GM21367 (cell line): ENCODE results near the gene MAPT.
"Not testable (repeated sequence)": the region's sequence is repeated elsewhere in the genome, so short reads cannot be mapped to it uniquely, and the experiment has no call there.

Experiments used
- ATAC-seq: cut with Tn5 transposase; IDR thresholded peaks from one replicate; pipeline ENCODE4 v1.9.1; 2021; ENCODE audit not compliant: unreplicated experiment

The MAPT gene

DNA sequence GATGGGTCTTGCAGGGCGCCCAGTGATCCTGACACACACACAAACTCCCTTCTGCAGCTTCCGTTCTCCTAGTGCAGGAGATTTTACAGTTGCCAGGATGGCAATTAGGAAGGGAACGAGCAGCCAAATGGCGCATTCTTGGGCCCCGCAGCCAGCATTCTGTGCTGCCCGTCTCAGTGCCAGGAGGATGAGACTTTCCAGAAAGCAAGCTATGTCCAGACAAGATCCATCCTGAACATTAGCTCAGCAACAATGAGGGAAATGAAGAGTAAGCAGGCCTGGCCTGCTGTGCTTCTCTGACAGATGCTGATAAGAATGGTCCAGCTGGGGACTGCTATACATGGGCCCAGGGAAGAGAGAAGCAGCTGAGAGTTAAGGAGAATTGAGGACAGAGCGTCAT lies 33.2 kb upstream of the MAPT start:
- ATAC-seq: no peak

- ATAC-seq: not testable (repeated sequence)
Observed at GRCh38 chr17:45862127-45862526, 32.2 kb upstream of the MAPT start.

GRCh38 chr17:45863857-45864654 lies 30.3 kb upstream of the MAPT start:
- ATAC-seq: no peak

- no peak for ATAC-seq
Observed at GRCh38 chr17:45867171-45867570, 27.2 kb upstream of the MAPT start.

GRCh38 chr17:45867702-45868101 lies 26.7 kb upstream of the MAPT start:
- ATAC-seq: no peak

DNA sequence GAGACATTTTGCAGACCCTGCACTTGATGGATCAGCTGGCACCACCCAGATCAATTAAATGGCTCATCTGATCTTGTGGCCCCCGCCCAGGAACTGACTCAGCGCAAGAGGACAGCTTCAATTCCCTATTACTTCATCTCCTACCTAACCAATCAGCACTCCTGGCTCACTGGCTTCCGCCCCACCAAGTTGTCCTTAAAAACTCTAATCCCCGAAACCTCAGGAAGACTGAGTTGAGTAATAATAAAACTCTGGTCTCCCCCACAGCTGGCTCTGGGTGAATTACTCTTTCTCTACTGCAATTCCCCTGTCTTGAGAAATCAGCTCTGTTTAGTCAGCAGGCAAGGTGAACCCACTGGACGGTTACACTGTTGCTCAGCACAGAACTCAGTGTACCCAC lies 26.1 kb upstream of the MAPT start:
- no peak for ATAC-seq

GRCh38 chr17:45869676-45870341 lies 24.5 kb upstream of the MAPT start:
- no peak for ATAC-seq

- ATAC-seq: no peak
Observed at GRCh38 chr17:45870342-45870974, 23.9 kb upstream of the MAPT start.

- no peak for ATAC-seq
Observed at GRCh38 chr17:45871718-45872117, 22.6 kb upstream of the MAPT start.

DNA sequence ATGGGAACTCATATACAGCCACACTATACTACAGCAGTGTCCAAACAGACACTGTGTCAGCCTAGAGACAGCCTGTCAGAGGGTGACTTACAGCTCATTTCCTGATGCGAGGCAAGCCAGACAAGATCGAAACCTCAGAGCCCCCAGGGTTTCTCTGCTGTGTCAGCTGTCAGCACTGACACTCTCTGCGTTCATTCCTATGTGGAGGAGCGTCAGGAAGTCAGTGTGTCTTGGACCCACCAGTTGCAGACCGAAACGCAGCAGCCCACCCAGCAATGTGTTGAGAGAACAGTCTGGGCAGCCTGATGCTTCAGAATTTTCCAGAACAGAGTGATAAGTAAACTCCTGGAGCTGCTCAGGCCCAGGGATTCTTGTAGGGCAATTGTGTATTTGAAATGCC lies 20.6 kb upstream of the MAPT start:
- no peak for ATAC-seq

DNA sequence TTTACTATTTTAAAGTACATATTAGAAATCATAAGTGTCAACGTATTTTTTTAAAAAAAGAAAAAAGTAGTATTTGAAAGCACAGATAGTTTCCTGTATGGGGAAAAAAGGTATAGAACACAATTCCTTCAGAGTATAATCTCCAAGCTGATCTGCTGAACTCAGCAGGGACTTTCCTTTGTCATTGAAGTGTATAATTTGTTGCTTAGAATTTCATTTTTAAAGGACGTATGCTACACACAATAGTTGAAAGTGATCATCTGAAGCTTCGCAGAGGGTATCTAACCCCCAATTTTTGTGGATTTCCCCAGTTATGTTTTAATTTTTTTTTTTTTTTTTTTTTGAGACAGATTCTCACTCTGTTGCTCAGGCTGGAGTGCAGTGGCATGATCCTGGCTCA lies 20.2 kb upstream of the MAPT start:
- no peak for ATAC-seq

DNA sequence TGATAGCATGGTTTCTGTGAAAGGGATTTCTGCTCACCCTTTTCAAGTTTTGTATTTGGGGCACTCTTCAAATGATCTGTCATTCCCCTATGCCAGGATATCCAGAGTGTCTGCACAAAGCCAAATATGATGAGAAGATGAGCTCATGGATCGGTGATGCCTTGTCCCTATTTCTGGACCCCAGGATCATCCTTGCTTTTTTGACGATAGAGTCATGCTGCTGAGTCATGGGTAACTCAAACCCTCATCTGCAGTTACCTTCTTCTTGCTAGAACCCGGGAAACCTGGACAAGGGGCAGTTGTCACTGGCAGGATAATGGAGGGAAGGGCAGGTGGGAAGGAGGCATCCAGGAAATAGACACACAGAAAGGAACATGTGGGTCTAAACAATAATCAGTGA lies 17.8 kb upstream of the MAPT start:
- no peak for ATAC-seq

- no peak for ATAC-seq
Observed at GRCh38 chr17:45877467-45877866, 16.9 kb upstream of the MAPT start.

DNA sequence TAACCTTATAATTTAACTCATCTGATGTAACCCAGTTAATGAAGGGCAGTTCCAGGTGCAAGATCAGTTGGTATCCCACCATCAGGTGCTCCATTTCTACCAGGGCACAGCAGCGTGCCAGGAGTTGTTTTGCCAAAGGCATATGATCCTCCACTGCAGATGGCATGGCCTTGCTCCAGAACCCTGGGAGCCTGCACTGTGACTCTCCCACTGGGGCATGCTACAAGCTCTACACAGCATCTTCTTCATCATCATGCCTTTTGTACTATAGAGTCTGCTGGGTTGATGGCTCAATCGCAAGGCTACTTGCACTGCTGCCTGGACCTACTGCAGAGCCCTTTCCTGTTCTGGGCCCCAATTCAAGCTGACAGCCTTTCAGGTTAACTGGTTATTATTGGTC lies 11.3 kb upstream of the MAPT start:
- ATAC-seq: no peak

DNA sequence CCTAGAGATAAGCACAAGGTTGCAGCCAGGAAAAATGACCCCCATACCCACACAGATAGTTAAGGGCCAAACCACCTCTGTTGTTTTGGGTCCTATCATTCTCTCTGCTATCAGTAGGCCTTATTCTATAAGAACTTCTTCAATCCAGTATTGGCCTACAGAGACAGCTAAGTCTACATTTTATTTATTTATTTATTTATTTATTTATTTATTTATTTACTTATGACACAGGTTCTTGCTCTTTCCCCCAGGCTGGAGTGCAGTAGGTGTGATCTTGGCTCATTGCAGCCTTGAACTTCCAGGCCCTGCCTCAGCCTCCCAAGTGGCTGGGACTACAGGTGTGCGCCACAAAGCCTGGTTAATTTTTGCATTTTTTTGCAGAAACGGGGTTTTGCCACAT lies 7.5 kb upstream of the MAPT start:
- ATAC-seq: no peak

GRCh38 chr17:45888392-45888791 lies 6.0 kb upstream of the MAPT start:
- ATAC-seq: no peak

DNA sequence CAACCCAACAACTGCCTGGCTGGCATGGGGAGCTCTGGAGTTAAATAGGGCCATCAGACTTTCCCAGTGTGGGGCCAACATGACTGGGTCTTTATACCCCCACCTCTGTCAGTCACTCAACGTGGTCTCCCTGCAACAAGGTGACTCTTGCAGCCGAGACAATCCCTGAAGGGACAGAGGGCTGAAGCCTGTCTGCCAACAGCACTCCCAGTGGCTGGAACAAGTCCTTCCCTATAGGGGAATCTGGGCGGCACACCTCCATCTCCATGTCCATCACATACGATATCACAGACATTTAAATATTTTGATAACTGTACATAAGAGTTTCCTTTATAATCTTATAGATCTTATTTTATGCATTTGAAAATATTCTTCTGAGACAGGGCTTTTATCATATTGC lies 4.8 kb upstream of the MAPT start:
- no peak for ATAC-seq

GRCh38 chr17:45893725-45894021 lies 681 bp upstream of the MAPT start:
- no peak for ATAC-seq

DNA sequence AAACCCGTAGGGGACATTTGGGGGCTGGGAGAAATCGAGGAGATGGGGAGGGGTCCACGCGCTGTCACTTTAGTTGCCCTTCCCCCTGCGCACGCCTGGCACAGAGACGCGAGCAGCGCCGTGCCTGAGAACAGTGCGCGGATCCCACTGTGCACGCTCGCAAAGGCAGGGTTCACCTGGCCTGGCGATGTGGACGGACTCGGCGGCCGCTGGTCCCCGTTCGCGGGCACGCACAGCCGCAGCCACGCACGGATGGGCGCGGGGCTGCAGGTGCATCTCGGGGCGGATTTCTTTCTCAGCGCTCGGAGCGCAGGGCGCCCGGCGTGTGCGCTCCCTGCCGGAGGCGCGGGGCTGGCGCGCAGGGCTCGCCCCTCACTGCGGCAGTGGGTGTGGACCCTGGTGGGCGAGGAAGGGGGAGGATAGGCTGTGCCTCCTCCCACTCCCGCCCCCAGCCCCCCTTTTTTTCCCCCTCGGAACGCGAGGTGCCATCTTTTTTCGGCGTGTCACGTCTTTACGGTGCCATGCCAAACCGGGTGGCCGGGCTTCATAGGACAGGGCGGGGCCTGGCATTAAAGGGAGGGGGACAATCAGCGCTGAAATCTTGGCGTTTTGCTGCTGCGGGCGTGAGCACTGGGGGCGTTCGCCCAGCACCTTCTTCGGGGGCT lies 1.1 kb downstream of the MAPT start:
- ATAC-seq: no peak

DNA sequence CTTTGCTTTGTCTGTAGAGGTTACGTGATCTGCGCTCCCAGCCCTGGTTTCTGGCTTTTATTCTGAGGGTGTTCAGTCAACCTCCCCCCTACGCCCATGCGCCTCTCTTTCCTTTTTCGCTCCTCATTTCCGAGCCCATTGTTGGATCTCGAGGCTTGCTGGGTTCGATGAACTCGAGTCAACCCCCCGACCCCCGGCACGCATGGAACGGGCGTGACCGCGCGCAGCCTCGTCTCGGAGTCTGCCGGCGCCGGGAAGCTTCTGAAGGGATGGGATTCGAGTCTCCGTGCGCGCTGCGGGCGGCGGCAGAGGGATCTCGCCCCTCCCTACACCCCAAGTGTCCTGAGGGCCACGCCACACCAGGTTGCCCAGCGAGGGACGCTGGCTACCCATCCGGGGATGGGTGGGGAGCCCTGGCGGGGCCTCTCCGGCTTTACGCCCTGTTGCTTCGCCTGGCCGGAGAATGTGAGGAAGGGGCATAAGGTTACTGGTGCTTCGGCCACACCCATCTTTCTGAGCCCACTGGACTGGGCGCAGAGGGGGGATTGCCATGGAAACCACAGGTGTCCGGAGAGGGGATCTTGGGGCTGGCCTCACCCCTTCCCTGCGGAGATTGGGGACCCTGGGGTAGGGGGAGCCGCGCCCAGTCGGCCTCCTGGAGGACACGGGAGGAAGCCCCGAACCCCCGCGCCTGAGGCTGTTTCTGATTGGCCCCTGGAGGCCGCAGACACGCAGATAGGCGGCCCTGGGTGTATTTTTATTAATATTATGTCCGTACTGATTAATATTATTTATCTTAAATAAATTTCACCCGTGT lies 1.8 kb downstream of the MAPT start:
- no peak for ATAC-seq
